Activated T-cell treated with anti-CD3 and anti-CD28 coated beads, Interleukin-2, amount 50 U/mL, for 4 hours (primary cell): ENCODE measurements around the gene MRPS7. TPM values are rescaled to one million over a fixed set of nuclear protein-coding genes. Genes with fewer than 3 reads are reported as not detected.

ENCODE experiments used
- ATAC-seq, 2 donors: fragments of 200-7000 bp; cut with Tn5 transposase; one replicate each; pipeline ENCODE4 v1.10.0; 2021
- DNase-seq: peaks from one replicate; pipeline ENCODE4 v3.0.0-alpha.2; 2020
- H3K27me3 Mint-ChIP-seq: one replicate; pipeline ENCODE4 v1.8.0; 2021; ENCODE audit warnings: low read depth, mixed read lengths
- H3K36me3 Mint-ChIP-seq: one replicate; pipeline ENCODE4 v1.8.0; 2022; ENCODE audit warnings: mixed read lengths; ENCODE audit not compliant: insufficient read depth
- H3K4me1 Mint-ChIP-seq: one replicate; pipeline ENCODE4 v1.8.0; 2021; ENCODE audit warnings: low read depth, mixed read lengths
- H3K4me3 Mint-ChIP-seq: one replicate; pipeline ENCODE4 v1.8.0; 2021; ENCODE audit warnings: mild to moderate bottlenecking, moderate library complexity, mixed read lengths
- H3K9me3 Mint-ChIP-seq: one replicate; pipeline ENCODE4 v1.8.0; 2021; ENCODE audit warnings: mixed read lengths
- total RNA-seq, 3 donors: library from RNA; stranded (reverse); gene quantifications; one replicate each; pipeline ENCODE4 v1.2.1, GENCODE V29; 2021

Gene MRPS7
- total RNA-seq, 3 donors from 2014 or later: 131 to 167 (median 160) TPM

DNA sequence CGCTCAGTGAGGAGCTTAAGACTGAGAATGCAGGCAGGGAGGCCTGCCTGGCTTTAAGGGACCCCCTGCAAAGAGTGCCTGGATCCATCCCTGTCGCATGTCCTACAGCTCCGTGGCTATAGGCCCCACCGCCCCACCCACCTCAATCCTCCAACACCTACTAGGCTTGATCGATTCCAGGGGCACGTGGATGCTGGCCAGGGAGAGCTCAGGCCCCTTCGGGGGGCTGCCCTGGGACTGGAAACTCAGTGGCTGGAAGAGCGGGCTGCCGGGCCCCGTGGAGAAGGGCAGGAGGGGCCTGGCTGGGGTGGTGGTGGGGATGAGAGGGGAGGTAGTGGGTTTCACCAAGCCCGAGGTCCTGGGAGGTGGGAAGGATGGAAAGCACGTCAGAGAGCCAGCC lies 22.5 kb upstream of the MRPS7 start:
- DNase-seq (no peak), ATAC-seq (no peak)

DNA sequence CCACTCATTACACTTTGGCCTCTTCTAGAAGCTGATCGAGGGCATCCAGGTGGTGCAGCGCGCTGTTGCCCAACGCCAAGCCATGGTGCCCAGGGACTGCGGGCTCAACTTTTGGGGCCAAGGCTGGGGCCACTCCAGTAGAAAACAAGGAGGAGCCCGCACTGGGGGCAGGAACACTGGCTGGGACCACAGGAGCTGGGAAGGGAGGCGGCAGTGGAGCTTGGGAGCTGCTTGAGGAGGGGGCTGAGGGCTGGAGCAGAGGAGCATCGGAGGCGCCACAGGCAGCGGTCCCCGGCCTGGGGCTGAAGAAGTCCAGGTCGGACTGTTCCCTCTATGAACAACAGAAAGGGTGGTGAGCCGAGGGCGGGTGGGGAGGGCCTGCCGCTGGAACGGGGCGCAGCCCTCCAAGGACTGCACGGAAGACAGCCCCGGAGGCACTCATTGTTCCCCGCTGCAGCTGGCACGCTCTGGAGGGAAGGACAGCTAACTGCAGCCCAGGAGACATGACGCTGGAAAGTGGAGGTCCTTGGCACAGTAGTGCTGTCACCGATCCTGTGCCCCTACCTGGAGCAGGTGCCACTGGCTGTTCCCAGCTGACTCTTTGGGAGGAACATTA lies 21.8 kb upstream of the MRPS7 start:
- Mint-ChIP-seq H3K4me1 (peaks cover 45% of the 10 kb centered on the region), H3K27me3 (no peaks in the 10 kb centered on the region), H3K4me3 (no peak overlapping the region), H3K36me3 (peaks cover 47% of the 10 kb centered on the region), H3K9me3 (no peaks in the 10 kb centered on the region)
- DNase-seq (no peak), ATAC-seq (no peak)

More for the DNA sequence above, 22.5 kb upstream of the MRPS7 start:
- Mint-ChIP-seq H3K27me3 (no peaks in the 10 kb centered on the region), H3K36me3 (peaks cover 49% of the 10 kb centered on the region), H3K9me3 (no peaks in the 10 kb centered on the region), H3K4me1 (peaks cover 41% of the 10 kb centered on the region), H3K4me3 (no peak overlapping the region)

DNA sequence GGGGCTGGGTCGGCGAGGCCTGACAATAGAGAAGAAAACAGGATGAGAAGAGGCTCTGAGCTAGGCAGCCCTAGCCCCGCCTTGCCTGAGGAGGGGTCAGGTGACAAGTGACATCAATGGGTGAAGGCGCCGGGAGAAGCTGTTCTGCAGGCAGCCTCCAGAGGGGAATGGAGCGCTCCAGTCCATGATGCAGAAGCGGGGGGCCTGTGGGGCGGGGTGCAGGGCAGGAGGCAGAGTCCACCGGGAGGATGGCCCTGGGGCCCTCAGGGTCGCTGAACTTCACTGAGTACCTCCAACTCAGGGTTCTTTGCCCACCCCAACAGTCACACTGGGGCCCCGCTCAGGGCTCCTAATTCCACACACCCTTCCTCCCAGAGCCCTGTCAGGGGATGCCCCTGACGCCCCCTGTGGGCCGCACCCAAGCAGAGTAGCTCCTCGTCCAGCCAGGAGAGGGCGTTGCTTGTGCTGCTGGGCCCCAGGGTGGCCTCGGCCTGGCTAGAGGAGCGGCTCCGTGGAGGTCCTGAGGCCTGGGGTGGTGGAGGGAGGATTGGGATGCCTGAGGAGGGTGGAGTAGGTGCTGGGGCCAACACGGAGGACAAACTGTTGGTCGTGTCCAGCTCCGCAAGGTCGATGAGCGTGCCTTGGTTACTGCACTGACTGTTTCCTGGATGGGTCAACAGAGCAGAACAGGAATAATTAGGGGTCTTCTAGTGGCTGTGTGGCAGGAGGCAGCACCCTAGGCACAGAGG lies 21.1 kb upstream of the MRPS7 start:
- H3K36me3 Mint-ChIP-seq: peaks cover 46% of the 10 kb centered on the region
- no peak overlapping the region for H3K4me3 Mint-ChIP-seq
- H3K4me1 Mint-ChIP-seq: peaks cover 45% of the 10 kb centered on the region
- no peaks in the 10 kb centered on the region for H3K9me3 Mint-ChIP-seq
- ATAC-seq: peak; percentile 38 to 50
- H3K27me3 Mint-ChIP-seq: no peaks in the 10 kb centered on the region
- peak; percentile 42 for DNase-seq

DNA sequence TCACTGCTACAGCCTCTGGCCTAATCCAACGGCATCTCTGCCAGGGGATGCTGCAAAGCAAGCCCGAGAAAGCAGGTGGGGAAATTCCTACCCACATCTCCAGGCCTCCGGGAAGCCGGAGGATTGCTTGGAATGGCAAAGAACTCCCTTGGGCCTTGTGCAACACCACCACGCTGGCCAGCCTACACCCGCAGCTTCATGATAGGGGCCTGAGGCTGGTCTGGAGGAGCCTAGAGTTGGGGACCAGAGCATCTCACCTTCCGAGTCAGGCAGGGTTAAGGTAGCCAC lies 20.6 kb upstream of the MRPS7 start:
- H3K27me3 Mint-ChIP-seq: no peaks in the 10 kb centered on the region
- H3K36me3 Mint-ChIP-seq: peaks cover 49% of the 10 kb centered on the region
- peaks cover 45% of the 10 kb centered on the region for H3K4me1 Mint-ChIP-seq
- no peak for ATAC-seq
- H3K9me3 Mint-ChIP-seq: no peaks in the 10 kb centered on the region
- H3K4me3 Mint-ChIP-seq: no peak overlapping the region
- no peak for DNase-seq

DNA sequence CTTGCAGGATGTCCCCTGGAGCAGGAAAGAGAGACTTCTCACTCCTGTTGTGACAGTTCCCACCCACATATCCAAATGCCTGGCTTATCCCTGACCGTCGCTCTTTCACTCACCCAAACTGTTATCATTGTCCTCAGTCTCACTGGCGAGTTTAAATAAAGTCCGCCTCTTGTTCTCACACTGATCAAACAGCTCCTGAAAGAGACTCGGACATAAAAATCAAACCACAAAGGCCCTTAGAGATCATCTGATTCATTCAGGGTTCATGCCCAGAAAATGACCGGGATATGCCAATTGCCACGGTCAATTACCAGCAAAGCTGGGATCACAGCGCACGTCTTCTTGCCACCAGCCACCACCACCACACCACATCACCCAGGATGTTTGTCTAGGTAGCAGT lies 20.2 kb upstream of the MRPS7 start:
- no peaks in the 10 kb centered on the region for H3K27me3 Mint-ChIP-seq
- H3K36me3 Mint-ChIP-seq: peaks cover 47% of the 10 kb centered on the region
- H3K9me3 Mint-ChIP-seq: no peaks in the 10 kb centered on the region
- DNase-seq (no peak), ATAC-seq (no peak)
- peak overlapping the region; percentile 6 for H3K4me3 Mint-ChIP-seq
- H3K4me1 Mint-ChIP-seq: peaks cover 45% of the 10 kb centered on the region

DNA sequence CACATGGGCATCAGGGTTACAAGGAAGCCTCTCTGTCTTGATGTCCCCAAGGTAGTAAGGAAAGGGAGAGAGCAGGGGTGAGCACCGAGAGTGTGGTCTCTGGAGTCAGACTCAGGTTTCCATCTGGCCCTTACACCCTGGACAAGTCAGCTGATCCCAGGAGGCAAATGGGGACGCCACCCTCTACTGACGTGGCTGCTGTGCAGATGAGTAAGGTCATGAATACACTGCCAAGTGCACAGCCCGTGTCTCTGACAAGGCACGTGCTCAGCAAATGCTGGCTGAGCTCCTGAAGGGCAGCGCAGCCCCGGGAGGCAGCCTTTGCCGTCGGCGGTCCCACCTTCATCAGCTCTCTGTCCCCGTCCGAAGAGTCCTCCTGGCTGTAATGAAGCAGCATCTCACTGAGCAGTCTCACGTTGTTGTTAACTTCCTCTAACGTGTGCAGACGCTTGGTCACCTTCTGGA lies 19.7 kb upstream of the MRPS7 start:
- Mint-ChIP-seq H3K9me3 (no peaks in the 10 kb centered on the region), H3K36me3 (peaks cover 47% of the 10 kb centered on the region), H3K4me3 (peak overlapping the region; percentile 54), H3K4me1 (peaks cover 48% of the 10 kb centered on the region), H3K27me3 (no peaks in the 10 kb centered on the region)
- no peak for DNase-seq
- ATAC-seq: peak in 1 of 2 donors; percentile 16

GRCh38 chr17:75242461-75243042 lies 19.1 kb upstream of the MRPS7 start:
- H3K4me3 Mint-ChIP-seq: peak overlapping the region; percentile 54
- no peaks in the 10 kb centered on the region for H3K27me3 Mint-ChIP-seq
- H3K9me3 Mint-ChIP-seq: no peaks in the 10 kb centered on the region
- peaks cover 46% of the 10 kb centered on the region for H3K36me3 Mint-ChIP-seq
- peaks cover 50% of the 10 kb centered on the region for H3K4me1 Mint-ChIP-seq
- no peak for DNase-seq
- ATAC-seq: peak; percentile 24 to 39

- H3K27me3 Mint-ChIP-seq: no peaks in the 10 kb centered on the region
- peaks cover 41% of the 10 kb centered on the region for H3K36me3 Mint-ChIP-seq
- peaks cover 54% of the 10 kb centered on the region for H3K4me1 Mint-ChIP-seq
- DNase-seq (no peak), ATAC-seq (no peak)
- no peak overlapping the region for H3K4me3 Mint-ChIP-seq
- no peaks in the 10 kb centered on the region for H3K9me3 Mint-ChIP-seq
Observed at GRCh38 chr17:75244133-75244866, 17.4 kb upstream of the MRPS7 start.

DNA sequence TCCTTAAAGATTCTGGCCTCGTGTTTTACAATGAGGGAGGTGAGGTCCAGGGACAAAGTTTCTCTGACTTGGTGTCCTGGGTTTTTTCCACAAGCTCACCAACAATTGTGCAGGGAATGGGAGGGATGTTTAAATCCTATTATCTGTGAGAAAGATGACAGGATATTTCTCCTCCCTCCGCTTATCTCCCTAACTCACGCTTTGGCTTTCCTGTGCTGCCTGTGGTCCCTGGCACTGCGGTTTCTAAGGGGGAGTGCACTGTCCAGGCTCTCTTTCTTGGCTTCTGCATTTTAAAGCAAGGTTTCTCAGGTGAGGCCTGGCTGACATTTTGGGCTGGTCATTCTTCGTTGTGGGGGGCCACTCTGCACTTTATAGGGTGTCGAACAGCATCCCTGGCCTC lies 16.7 kb upstream of the MRPS7 start:
- Mint-ChIP-seq H3K36me3 (peaks cover 41% of the 10 kb centered on the region), H3K9me3 (no peaks in the 10 kb centered on the region), H3K4me1 (peaks cover 61% of the 10 kb centered on the region), H3K4me3 (no peak overlapping the region), H3K27me3 (no peaks in the 10 kb centered on the region)
- no peak for DNase-seq
- no peak for ATAC-seq

GRCh38 chr17:75246404-75246803 lies 15.3 kb upstream of the MRPS7 start:
- peaks cover 39% of the 10 kb centered on the region for H3K36me3 Mint-ChIP-seq
- ATAC-seq: no peak

DNA sequence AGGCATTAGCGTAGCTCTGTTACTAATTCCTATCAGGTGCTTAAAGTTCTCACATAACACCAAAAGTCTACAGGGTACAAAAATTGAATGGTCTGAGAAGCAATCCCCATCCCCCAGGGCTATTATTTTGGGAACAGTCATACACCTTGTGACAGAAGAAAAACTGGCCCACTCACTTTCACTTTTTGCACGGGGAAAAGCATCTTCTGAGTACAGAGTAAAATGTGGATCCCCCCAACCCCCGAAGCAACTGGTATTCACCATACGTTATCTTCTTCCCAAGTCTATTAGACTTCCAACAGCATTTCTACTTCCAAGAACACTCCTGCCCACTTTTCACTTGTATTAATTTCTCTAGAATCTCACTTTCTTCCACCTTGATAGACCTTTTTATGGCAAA lies 12.1 kb upstream of the MRPS7 start:
- DNase-seq: no peak
- Mint-ChIP-seq H3K4me1 (peaks cover 65% of the 10 kb centered on the region), H3K4me3 (peak overlapping the region; percentile 74), H3K27me3 (no peaks in the 10 kb centered on the region), H3K9me3 (no peaks in the 10 kb centered on the region), H3K36me3 (peaks cover 17% of the 10 kb centered on the region)
- peak; percentile 51 to 55 for ATAC-seq

More at GRCh38 chr17:75246404-75246803, 15.3 kb upstream of the MRPS7 start:
- no peak for DNase-seq
- H3K4me3 Mint-ChIP-seq: no peak overlapping the region
- no peaks in the 10 kb centered on the region for H3K27me3 Mint-ChIP-seq
- peaks cover 64% of the 10 kb centered on the region for H3K4me1 Mint-ChIP-seq
- no peaks in the 10 kb centered on the region for H3K9me3 Mint-ChIP-seq

- Mint-ChIP-seq H3K4me1 (peaks cover 64% of the 10 kb centered on the region), H3K36me3 (peaks cover 16% of the 10 kb centered on the region), H3K9me3 (no peaks in the 10 kb centered on the region), H3K27me3 (no peaks in the 10 kb centered on the region), H3K4me3 (peak overlapping the region; percentile 74)
- DNase-seq (peak; percentile 83), ATAC-seq (peak; percentile 98 to 99)
Observed at GRCh38 chr17:75250009-75250471, 11.6 kb upstream of the MRPS7 start.

GRCh38 chr17:75252039-75252816 lies 9.5 kb upstream of the MRPS7 start:
- no peak overlapping the region for H3K4me3 Mint-ChIP-seq
- no peak for ATAC-seq
- no peak for DNase-seq
- no peaks in the 10 kb centered on the region for H3K9me3 Mint-ChIP-seq
- H3K4me1 Mint-ChIP-seq: peaks cover 81% of the 10 kb centered on the region
- H3K27me3 Mint-ChIP-seq: no peaks in the 10 kb centered on the region
- peaks cover 3% of the 10 kb centered on the region for H3K36me3 Mint-ChIP-seq
